Mucosa of gallbladder (tissue), 1 donor: ENCODE measurements around the gene PGM5. TPM values are rescaled to one million over a fixed set of nuclear protein-coding genes. Genes with fewer than 3 reads are reported as not detected.
A peak's percentile ranks its signal among the peaks of the same experiment; 100 is the strongest.

Source experiments
- DNase-seq: peaks from one replicate; pipeline ENCODE4 v3.0.0-alpha.2; 2020; ENCODE audit warnings: low spot score
- total RNA-seq: library from RNA; stranded (reverse); gene quantifications from one replicate; pipeline ENCODE4 v1.2.1, GENCODE V29; 2021
- donor health status: DM: no; HTN: no; CAD: no.

PGM5 gene
- total RNA-seq, 1 donor from 2014 or later, result 96.0 TPM

DNA sequence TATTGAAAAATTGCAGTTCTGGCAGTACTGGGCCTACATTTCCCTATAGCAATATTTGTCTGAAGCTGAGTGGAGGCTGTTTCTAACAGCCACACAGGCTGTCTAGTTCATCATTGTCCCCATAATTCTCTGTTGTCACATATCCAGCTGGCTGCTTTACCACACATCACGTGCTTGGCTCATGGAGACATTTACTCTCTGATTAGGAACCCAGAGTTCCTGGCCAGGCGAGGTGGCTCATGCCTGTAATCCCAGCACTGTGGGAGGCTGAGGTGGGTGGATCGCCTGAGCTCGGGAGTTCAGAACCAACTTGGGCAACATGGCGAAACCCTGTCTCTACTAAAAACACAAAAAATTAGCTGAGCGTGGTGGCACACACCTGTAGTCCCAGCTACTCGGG is 81.4 kb downstream of the PGM5 start:
- no peak for DNase-seq

DNA sequence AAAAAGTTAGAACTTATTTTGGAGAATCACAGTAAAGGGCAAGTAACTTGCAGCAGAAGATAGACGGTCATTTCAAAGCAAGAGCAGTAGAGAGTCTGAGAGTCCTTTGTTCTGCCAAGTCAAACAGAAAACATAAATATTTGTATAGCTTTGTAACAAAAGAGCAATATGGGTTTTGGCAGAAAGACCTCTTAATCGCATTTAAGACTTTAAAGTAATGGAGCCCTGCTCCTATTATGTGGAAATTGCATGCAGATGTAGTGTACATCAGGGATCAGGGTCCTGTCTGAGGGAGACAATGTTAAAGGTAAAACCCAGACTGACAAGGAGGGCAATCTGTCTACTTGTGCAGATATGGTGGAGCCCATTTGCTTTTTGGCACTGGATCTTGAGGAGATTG is 87.2 kb downstream of the PGM5 start:
- no peak for DNase-seq

DNA sequence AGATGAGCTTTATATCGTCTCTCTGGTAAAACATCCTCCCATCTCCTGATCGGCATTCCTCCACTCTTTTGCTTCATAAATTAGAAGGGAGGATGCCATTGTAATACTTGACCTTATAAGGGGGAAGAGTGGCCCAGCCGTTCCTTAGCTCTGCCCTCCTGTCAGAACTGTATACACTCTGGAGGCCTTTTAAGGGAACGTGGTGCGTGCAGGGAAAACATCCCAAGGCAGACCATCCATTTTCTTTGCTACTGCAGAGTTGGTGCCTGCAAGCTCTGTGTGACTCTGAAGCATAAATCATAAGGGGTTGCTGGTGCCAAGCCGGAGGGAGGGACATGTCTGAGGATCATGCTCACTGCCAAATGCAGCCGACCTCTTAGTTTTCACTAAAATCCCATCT is 90.4 kb downstream of the PGM5 start:
- DNase-seq, result peak; percentile 21

DNA sequence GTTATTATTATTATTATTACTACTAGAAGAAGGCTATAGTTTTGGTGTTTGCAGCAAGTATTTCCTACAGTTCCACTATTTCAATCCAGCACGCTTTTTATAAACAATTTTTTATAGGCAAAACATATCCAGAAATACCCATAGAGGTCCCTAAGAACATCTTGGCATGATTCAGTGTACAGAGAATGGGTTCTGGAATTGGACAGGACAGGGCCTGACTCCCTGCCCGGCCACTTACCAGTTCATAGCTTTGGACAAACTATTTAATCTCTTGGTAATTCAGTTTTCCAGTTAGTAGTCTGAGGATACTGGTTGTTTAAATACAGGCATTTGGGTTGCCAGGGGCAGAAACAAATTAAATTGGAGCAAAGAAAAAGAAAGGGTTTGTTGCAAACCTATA is 91.2 kb downstream of the PGM5 start:
- no peak for DNase-seq

DNA sequence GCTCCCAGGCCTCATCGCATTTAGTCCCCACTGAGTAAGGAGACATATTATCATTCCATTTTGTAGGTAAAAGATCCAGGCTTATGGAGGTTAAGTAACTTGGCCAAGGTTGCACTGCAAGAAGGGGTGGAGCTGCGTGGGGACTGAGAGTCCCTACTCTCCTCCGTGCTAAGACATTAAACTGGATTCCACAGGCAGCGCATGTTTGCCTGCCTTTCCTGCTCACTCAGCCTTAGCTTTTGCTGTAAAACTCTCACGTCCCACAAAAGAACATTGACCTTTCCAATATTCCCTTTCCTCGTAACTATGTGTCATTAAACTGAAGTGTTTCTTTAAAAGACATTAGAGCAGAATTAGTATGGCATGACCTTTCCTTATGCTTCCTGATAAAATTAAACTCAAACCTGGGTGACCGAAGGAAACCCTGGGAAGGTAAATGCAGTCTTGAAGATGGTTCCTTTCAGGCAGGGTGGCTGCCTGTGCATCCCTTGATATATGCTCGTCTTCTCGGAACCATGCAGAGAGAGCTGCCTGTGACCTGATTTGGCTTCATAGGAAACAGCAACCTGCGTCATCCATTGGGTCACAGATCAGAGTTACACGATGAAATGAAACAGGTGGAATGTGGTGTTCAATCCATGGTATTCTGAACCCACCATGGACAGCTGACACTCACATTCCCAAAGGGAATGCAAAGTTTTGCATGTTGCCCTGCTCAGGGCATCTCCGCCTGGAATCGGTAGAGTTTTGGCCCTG is 98.3 kb downstream of the PGM5 start:
- DNase-seq, result no peak

DNA sequence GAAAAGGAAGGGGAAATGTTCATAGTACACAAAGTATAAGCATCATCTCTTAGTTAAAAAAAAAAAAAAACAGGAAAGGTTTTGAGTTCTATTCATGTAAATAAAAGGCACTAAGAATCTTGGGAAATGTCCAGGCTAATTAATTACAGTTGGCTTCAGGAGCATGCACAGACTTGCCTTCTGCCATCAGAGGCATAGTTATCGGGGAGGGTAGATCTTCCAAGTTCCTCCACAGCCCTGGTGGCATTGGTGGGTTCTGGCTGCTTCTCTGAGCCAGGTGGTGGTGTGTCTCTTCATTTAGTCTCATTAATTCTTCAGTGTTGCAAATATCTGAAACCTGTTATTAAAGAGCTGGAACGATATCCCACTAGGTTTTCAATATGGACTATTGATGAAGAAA is 99.0 kb downstream of the PGM5 start:
- no peak for DNase-seq

DNA sequence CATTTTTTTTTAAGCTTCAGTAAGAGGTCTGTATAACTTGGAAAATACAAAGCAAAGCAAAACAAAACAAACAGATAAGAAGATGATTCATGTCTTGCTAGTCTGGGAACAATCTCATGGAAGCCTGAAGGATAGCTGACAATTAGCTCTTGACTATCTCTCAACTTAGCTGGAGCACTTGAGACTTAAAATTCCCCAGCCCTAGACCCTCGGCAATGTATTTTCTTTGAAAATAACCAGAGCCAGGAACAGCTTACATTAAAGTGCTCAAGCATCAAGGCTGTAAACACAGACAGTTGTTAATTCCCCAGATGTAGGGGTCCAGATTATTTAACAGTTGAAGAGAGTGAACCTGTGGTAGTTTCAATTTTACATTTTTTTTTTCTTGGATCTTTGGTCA is 101.4 kb downstream of the PGM5 start:
- no peak for DNase-seq

DNA sequence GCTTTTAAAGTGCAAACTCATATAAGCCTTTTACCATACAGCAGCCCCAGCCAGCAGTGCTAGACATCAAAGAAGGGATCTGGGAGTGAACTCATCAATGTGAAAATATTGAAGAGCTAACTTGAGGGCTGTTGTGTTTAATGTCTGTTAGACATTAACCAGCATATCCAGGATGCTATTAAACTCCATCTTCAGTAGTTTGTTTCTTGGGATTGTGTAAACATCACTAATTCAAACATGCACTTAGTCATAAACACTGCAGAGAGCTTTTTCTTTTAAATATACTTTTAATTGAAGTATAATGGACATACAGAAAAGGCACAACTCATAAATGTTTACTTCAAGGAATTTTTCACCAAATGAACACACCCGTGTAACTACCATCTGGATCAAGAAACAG is 102.5 kb downstream of the PGM5 start:
- no peak for DNase-seq

DNA sequence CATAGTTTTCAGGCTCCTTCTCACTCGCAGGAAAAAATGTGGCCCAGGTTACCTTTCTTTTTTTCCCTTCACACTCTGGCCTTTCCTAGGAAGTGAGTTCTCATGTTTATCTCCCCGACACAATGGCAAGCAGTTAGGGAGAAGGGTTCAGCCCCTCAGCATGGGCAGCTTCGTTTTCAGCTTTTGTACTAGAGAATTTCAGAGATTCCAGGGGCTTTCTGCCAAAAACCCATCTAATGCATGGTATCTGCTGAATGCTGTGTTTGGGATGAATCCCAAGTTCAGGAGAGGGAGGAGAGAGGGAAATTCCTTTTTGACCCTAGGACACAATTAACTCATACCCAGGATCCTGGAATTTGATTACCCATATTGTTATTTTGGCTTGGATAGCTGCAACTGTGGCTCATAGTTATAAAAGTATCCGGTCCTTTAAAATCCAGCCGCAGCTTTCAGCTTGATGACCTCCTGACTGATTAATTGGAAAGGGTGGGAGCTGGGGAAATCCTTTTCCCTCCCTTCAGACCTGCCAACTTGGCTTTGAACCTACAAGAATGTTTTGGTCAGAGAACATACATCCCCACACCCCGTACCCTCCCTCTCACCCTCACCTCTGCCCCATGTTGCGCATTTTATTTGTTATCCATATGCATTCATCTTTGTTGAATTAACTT is 105.8 kb downstream of the PGM5 start:
- DNase-seq, result no peak

DNA sequence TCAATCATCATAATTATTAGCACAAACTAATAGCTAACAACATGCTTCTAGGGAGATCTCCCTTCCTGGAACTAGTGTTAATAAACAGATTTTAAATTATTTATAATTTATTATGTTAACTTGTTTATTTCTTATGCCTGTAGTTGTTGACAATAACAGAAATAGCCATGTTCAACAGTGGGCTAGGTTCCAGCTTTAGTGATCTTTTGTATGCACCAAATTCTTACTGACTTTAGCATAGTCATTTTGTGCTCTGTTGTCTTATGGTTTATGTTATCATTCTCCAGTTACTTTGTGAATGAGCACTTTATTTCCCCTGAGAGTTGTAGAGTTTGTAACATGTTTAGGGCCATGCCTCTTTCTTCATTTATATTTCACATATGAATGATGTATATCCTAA is 113.7 kb downstream of the PGM5 start:
- no peak for DNase-seq

DNA sequence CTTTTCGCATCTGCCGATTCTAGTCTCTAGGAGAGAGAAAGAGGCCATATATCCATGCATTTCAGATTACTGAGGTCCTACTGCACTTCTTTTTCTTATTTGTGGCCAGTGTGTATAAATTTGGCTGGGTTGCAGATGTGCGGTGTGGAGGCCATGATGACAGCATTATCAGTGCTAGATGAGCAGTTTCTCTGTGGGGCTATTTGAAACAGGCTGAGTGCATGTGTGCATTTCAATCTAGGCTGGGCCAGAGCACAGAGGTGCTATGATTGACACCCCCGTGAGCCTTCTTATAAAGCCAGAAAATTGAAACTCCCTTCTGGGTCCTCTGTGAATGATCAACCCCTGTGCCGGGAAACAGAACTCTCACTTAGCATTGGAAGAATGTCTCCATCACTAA is 114.2 kb downstream of the PGM5 start:
- DNase-seq, result no peak

DNA sequence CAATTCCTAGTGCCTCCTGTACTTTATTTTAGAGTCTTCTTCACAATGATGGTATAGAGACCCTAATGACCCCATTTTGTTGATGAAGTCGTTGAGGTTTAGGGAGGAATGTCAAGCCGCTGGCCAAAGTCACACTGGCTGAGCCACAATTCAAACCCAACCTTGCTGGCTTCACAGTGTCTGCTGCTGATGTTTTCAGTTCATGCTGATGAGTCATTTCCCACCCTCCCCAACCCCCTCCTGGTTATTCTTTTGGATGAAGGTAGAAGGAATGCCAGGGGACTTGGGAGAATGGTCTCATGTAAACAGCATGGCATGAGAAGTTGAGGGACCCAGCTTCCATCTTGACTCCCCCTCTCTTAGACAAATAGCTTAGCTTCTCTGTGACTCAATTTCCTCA is 115.7 kb downstream of the PGM5 start:
- no peak for DNase-seq

DNA sequence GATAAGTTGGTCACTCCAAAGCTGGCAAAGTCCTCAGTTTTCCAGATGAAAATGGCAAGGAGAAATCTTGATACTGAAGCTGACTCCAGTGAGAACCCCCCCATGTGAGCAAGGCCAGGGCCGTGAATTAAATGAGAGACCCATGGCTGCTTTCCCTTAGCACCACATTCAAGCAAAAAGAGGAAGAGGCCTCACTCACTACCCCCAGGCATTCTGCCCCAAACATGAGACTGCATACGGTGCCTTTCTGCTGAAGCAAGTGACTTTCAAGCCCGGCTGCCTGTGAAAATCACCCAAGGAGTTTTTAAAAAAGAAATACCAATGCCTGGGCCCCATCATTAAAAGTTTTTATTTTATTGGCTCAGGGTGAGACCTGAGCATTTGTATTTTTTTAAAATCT is 117.4 kb downstream of the PGM5 start:
- no peak for DNase-seq

DNA sequence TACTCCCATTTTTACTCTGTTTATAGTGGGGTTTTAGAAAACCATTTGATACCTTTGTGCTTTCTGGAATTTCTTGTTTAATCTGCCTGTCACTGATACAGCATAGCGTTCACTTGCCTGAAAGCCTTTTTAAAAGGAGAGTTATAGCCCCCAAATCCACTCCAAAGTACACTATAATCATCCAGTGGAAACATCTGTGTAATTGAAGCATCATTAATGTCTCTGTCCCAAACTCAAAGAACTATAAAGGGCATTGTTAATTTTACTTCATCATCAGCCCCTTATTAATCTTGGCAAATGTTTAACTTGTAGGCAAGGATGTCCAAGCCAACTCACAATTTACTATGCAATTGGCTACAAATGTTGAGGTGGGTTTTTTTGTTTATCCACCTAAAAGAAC is 120.0 kb downstream of the PGM5 start:
- no peak for DNase-seq

DNA sequence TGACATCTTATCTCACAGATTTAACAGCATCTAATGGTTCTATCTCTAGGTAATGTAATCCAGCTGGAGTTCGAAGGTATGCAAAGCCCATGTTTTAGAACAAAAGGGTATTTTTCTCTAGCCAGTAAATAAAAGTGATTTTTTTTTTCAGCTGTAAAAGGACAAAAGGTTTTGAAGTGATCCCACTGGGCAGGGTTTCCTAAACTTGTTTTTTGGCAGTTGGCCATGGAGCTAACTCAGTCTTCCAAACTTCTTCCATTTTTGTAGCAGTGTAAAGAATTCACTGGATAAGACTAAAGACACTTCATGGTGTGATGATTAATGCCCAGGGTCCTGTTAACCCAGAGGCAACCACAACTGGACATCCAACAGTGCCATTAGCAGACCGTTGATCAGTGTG is 120.4 kb downstream of the PGM5 start:
- DNase-seq, result no peak

DNA sequence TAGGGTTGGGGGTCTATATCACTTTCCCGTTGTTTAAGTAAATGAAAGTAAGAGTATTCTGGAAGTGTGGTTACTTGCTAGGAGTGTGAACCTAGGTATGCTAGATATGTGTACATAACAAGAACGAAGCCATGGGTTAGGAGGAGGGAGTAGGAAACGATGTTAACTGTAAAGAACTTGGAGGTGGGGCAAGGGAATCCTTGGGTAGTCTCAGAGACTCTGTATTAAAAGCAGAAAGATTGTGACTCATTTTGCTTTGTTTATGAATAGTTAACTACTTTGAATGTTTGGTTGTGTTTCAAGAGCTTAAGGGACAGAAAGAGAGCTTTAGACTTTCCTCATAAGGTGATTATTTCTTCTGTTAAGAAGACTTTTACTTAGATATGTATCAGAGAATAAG is 124.4 kb downstream of the PGM5 start:
- no peak for DNase-seq

DNA sequence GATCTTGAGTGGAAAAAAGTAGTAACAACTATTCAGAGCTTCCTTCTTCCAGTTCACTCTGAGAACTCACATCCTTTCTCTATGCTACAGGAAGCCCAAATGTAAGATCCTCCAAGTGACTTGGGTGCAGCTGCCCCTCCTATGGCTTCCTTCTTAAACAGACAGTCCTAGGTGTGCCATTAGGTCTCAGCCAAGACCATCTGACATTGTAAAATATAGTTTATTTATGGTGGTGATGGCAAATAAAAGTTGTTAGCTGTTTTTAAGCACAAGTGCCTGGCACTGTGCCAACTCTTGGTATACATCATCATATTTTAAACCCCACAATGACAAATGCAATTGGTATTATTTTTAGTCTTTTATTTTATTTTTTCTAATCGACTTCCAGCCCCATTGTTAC is 126.1 kb downstream of the PGM5 start:
- DNase-seq, result no peak

DNA sequence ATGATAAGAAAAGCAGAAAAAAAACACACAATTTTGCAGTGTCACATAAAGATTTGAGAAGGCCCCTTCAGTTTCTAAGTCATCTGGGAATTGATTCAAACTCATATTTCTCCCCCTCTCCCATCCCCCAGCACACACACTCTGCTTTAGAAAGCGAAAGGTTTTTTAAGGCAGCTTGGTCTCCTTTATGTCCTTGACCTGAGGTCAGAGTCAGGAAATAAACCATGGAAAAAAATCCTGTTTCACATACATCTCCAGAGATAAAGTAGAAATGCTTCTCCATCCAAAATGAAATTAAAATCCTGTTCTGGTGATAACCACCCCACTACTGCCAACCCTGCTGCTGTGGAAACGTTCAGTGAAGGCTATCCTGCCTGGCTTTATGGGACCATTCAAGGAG is 131.7 kb downstream of the PGM5 start:
- DNase-seq, result no peak

DNA sequence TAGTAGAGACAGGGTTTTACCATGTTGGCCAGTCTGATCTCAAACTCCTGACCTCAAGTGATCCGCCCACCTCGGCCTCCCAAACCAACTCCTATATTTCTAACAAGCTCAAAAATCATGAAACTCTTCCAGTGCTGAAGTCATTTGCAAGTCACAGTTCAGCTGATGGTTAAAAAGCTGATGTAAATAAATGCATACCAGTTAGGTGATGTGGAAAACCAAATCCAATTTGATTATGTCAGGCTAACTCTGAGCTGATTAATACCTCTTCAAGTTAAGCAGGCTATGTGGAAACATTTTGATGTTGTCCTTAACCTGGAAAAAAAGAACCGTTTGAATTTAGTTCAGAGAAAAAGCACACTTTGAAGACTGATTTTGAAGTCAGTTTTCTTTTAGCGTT is 133.2 kb downstream of the PGM5 start:
- no peak for DNase-seq

DNA sequence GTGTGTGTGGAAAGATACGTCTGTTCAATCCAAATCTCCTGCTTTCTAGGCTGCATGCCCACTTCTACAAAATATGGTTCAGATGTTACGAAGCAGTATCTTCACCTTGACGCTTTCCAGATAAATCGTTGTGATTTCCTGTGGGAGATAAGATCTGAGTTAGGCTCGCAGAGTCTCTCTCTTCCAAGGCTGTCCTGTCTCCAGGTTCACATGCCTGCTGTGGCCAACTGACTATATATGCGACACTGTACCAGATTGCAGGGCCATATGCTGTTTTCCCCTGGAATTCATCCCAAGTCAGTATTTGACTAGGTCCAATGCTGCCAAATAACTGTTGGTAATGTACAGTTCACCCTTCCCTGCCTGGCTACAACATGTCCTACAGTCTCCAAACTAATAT is 136.4 kb downstream of the PGM5 start:
- no peak for DNase-seq

DNA sequence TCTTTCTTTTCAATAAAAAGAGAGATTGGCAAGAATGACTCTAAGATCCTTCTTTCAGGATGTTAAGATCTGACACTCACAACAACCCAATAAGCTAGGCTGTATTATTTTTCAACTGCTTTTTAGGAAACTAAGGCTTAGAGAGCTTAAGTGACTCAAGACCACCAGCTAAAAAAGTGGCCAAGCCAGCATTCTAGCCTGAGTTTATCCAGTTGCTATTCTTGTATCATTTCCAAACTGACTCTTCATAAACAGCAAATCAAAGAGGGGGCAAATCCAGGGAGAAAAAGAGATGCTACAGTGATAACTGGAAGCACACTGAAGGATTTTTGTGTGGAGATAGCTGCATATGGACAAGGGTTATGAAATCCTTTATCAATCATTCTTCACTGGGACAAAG is 137.1 kb downstream of the PGM5 start:
- DNase-seq, result no peak

DNA sequence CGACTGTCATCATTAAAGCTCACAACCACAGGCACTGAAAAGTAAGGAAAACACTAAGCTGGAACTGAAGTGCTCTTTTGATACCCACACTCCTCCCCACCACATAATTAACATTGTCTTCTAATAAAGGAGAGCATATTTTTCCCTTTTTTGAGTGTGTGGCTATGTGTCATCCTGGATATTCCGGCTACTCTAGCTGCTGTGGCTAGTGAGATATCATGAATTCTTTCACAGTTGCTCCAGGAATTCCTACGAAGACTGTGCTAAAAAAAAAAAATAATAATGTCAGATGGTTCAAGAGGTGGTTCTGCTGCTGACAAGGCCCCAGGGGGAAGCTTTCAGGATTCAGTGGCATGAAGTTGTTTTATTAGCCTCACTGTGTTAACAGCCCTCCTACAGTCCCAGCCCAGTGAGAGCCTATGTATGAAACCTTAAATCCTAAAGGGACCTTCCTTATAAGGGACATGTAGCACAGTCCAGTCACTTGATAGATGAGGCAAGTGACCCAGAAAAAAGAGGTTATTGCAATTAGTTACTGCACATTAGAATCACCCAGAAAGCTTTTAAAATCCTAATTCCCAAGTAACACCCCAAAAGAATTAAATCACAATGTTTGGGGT is 137.7 kb downstream of the PGM5 start:
- DNase-seq, result no peak

DNA sequence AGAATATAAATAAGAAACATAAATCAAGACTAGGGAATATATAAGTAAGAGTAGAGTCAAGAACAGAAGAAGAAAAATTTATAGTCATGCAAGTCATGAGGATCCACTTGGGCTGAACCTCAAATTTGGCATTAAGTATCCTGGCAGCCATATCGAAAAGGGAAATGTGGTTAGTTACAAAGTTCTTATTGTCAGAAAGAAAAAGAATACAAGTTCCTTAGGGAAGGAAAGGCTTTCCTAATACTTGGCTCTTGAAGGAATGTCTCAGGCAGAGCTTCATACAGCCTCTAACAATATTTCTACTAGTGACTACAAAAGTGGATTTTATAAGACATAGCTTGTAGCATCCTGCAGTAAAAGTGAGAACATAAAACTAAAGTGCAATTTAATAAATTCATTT is 138.8 kb downstream of the PGM5 start:
- DNase-seq, result no peak
